ENCODE measurements around the gene PCGF5. TPM values are rescaled to one million over a fixed set of nuclear protein-coding genes. Genes with fewer than 3 reads are reported as not detected.

The PCGF5 gene
- total and polyA plus RNA-seq, 10 of the 15 experiments (the other 5 are each of a cell fraction or from before 2014, with no cell fraction given) = 33.2 to 79.7 (median 50.7) TPM

- WGBS (ENCODE audit: insufficient coverage, insufficient replicate concordance, low lambda C conversion rate, missing lambda C conversion rate) = 48% methylated on average over 3 of the region's 3 CpGs
- POLR2A ChIA-PET = interaction anchor here (1.2 to 1.6 kb wide), 2 partner anchors 9 to 11 kb away, joined by 3 to 5 read pairs; partner anchors contain the start of gene PCGF5
- no peak overlapping the region for H3K4me3 ChIP-seq
- no peak for TF ChIP-seq ZNF687 (IDR thresholded peaks at IDR 0.05)
- TF ChIP-seq EP300 (IDR thresholded peaks at IDR 0.05; ENCODE audit: borderline replicate concordance in 1 of 2, control insufficient read depth in 1 of 2, low read depth in 2 of 2, low read length in 2 of 2) = no peak
- no peak for TF ChIP-seq ZBTB40 (IDR thresholded peaks at IDR 0.05; ENCODE audit: borderline replicate concordance)
- no peak for TF ChIP-seq ZNF274 (IDR thresholded peaks at IDR 0.05; ENCODE audit: insufficient read depth, insufficient read length)
- H3K36me3 ChIP-seq (ENCODE audit: control insufficient read depth in 2 of 2, insufficient read depth in 2 of 2, low read length in 1 of 2) = no peaks in the 10 kb centered on the region
- no peaks in the 10 kb centered on the region for H3K9me3 ChIP-seq (replicated peaks; ENCODE audit: control insufficient read depth, insufficient read depth, low read length)
- H3K27me3 ChIP-seq (replicated peaks in 1 of 2; ENCODE audit: control insufficient read depth in 2 of 2, insufficient read depth in 2 of 2, low read length in 1 of 2) = no peaks in the 10 kb centered on the region
- in situ Hi-C loops (cut with MboI) = no loop called here
- H2AFZ ChIP-seq (ENCODE audit: control insufficient read depth, low read depth, low read length) = no peak overlapping the region
- CTCF ChIA-PET = interaction anchor here (1.0 to 3.7 kb wide), 3 partner anchors 10 to 41 kb away, joined by 3 to 14 read pairs (median 6); partner anchors contain the start of gene PCGF5
- DNase-seq (ENCODE audit: low read depth, low spot score) (no peak), ATAC-seq (no peak), FAIRE-seq (no peak)
- SMC1A ChIA-PET (ENCODE audit: uncharacterized antibody, unreplicated experiment) = interaction anchor here (0.8 to 4.0 kb wide), 12 partner anchors 9 to 211 kb away, joined by 3 to 23 read pairs (median 4); partner anchors contain the start of gene PCGF5
- H3K27ac ChIP-seq (ENCODE audit: control insufficient read depth, insufficient read depth) = no peak overlapping the region
- H3K4me1 ChIP-seq (ENCODE audit: control insufficient read depth, insufficient read depth, low read length) = peaks cover 40% of the 10 kb centered on the region
- no peaks in the 10 kb centered on the region for H4K20me1 ChIP-seq (ENCODE audit: control insufficient read depth, insufficient read depth)
- H3K79me2 ChIP-seq (ENCODE audit: control insufficient read depth, insufficient read depth, low read length) = peaks cover 29% of the 10 kb centered on the region
- intact Hi-C loops (cut with micrococcal nuclease; ENCODE audit: unreplicated experiment) = no loop called here
- 0 out of 2 replicates have a peak overlapping the region, but pooled peaks have one; percentile 4 for H3K4me2 ChIP-seq (ENCODE audit: control insufficient read depth, insufficient read depth)
- BruUV-seq (replicated peaks) = no TSS peak
- RAD21 ChIA-PET (ENCODE audit: unreplicated experiment) = interaction anchor here (0.9 to 3.2 kb wide), 3 partner anchors 9 to 44 kb away, joined by 3 to 14 read pairs (median 4); no protein-coding TSS in a partner anchor
- no peak overlapping the region for H3K9ac ChIP-seq (ENCODE audit: control insufficient read depth, insufficient read depth, low read length)
These were observed 10.4 kb upstream of the PCGF5 start for GRCh38 chr10:91210014-91210413.

All from GM12878 (cell line).